Panc1 (cell line): ENCODE measurements around the gene ZNF444. TPM values are rescaled to one million over a fixed set of nuclear protein-coding genes. Genes with fewer than 3 reads are reported as not detected.

ENCODE experiments used
- ATAC-seq: fragments of 200-7000 bp; cut with Tn5 transposase; 2 replicates; pipeline ENCODE4 v1.9.1; 2020; ENCODE audit warnings: mild to moderate bottlenecking, moderate library complexity
- BruUV-seq: library from RNA; stranded (reverse); fragments of 400-500 nt; replicated peaks from 2 replicates; lab custom pipeline; 2021; lab: Mats Ljungman, UMichigan
- CTCF ChIA-PET: fragments of 300-600 bp; sonication (Branson Sonifier 250); formaldehyde crosslinking; loops from one replicate; lab custom pipeline; 2022; ENCODE audit warnings: antibody characterized with exemption; lab: Charles Lee
- POLR2A ChIA-PET: fragments of 300-600 bp; sonication (Branson Sonifier 250); formaldehyde crosslinking; loops from one replicate; lab custom pipeline; 2022; ENCODE audit warnings: antibody characterized with exemption; lab: Charles Lee
- DNase-seq: peaks from one replicate; pipeline ENCODE4 v3.0.0-alpha.2; 2010; ENCODE audit warnings: low read depth, low spot score
- H3K27ac ChIP-seq: 2 replicates; pipeline ENCODE4 v1.5.1; 2011; ENCODE audit warnings: mild to moderate bottlenecking, low read length, inconsistent platforms
- H3K27me3 ChIP-seq: fragments of 200-500 bp; sonication (Bioruptor generic); 2 replicates; pipeline ENCODE4 v1.6.0; 2014; ENCODE audit warnings: low read length, inconsistent platforms; ENCODE audit not compliant: control insufficient read depth, insufficient read depth
- H3K36me3 ChIP-seq: fragments of 200-500 bp; sonication (Bioruptor generic); 2 replicates; pipeline ENCODE4 v1.5.1; 2014; ENCODE audit warnings: inconsistent platforms, mild to moderate bottlenecking, low read length, moderate library complexity; ENCODE audit not compliant: control insufficient read depth, insufficient read depth
- H3K4me1 ChIP-seq: 2 replicates; pipeline ENCODE4 v1.5.1; 2011; ENCODE audit warnings: inconsistent platforms, mild to moderate bottlenecking, low read length, moderate library complexity; ENCODE audit not compliant: control insufficient read depth, insufficient read depth
- H3K4me3 ChIP-seq, 2 experiments: 2 replicates each; pipeline ENCODE4 v1.5.1; 2011 to 2012; ENCODE audit warnings: low read depth in 2 of 2, low read length in 2 of 2, mild to moderate bottlenecking in 2 of 2, inconsistent platforms in 1 of 2, moderate library complexity in 1 of 2
- H3K9me3 ChIP-seq: fragments of 200-500 bp; sonication (Bioruptor generic); 2 replicates; pipeline ENCODE4 v1.5.1; 2014; ENCODE audit warnings: low read depth, mild to moderate bottlenecking, inconsistent platforms, low read length, moderate library complexity; ENCODE audit not compliant: control insufficient read depth, insufficient read depth
- CTCF ChIP-seq: fragments of 450-650 bp; IDR thresholded peaks from 2 replicates; pipeline ENCODE4 v1.5.1; 2017; ENCODE audit warnings: mild to moderate bottlenecking
- POLR2AphosphoS5 ChIP-seq: IDR thresholded peaks from 2 replicates; pipeline ENCODE4 v1.6.1; 2012; ENCODE audit warnings: mild to moderate bottlenecking, low read depth, low read length, moderate library complexity
- REST ChIP-seq, 2 experiments: IDR thresholded peaks; 2 replicates each; pipeline ENCODE4 v1.6.1; 2011 to 2012; ENCODE audit warnings: low read depth in 2 of 2, control low read depth in 1 of 2, low read length in 1 of 2, mild to moderate bottlenecking in 1 of 2, moderate library complexity in 1 of 2; ENCODE audit not compliant: insufficient read depth in 1 of 2
- SIN3A ChIP-seq: IDR thresholded peaks from 2 replicates; pipeline ENCODE4 v1.6.1; 2012; ENCODE audit warnings: low read depth, mild to moderate bottlenecking, low read length, moderate library complexity, borderline replicate concordance; ENCODE audit not compliant: insufficient read depth
- TCF7L2 ChIP-seq: IDR thresholded peaks from 2 replicates; pipeline ENCODE4 v1.6.1; 2011; ENCODE audit warnings: mild to moderate bottlenecking, low read depth, low read length, inconsistent platforms
- in situ Hi-C: cut with HindIII; loops from 2 replicates; pipeline ENCODE4 v1.10.0; 2016; ENCODE audit warnings: low sequenced_read_pairs, low pct_unique_long_range_greater_than_20kb
- intact Hi-C: fragments of 100-400 bp; cut with micrococcal nuclease; formaldehyde crosslinking; loops from one replicate; pipeline ENCODE4 v1.10.0; 2022; ENCODE audit not compliant: unreplicated experiment
- total RNA-seq: library from RNA; stranded (reverse); gene quantifications from one replicate; pipeline ENCODE4 v1.2.1, GENCODE V29; 2021; ENCODE audit not compliant: unreplicated experiment

ZNF444 gene
- total RNA-seq, 1 experiment from 2014 or later, result 81.5 TPM

- CTCF ChIA-PET, result no interaction called here
- Histone ChIP-seq H3K4me1 (peaks cover 93% of the 10 kb centered on the region), H3K27me3 (no peaks in the 10 kb centered on the region), H3K9me3 (no peaks in the 10 kb centered on the region), H3K27ac (peak overlapping the region; percentile 87), H3K36me3 (no peaks in the 10 kb centered on the region), H3K4me3 (no peak overlapping the region)
- POLR2A ChIA-PET, result no interaction called here
- in situ Hi-C loops (no loop called here), intact Hi-C loops (no loop called here)
- TF ChIP-seq TCF7L2, result no peak
- TF ChIP-seq POLR2AphosphoS5, result no peak
- TF ChIP-seq CTCF, result no peak
- ATAC-seq, result no peak
- DNase-seq, result no peak
- no TSS peak for BruUV-seq
These were observed 26.3 kb upstream of the ZNF444 start for GRCh38 chr19:56114778-56115110.

DNA sequence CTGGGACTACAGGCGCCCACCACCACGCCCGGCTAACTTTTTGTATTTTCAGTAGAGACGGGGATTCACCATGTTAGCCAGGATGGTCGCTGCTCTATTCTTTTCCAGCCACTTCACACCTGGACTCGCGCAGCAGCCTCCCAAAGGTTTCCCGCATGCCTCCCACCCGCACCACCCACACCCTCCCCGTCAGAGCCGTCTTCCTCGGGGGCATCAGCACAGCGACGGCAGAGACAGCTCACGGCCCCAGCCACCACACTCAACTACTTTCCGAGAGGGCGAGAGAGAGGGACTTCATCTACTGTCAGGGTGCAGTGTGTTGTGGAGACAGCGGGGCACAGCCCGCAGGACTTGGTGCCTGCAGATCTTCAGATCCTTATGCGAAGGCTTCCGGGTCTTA is 25.6 kb upstream of the ZNF444 start:
- BruUV-seq, result no TSS peak
- POLR2A ChIA-PET, result no interaction called here
- DNase-seq (no peak), ATAC-seq (no peak)
- H3K36me3 ChIP-seq, result no peaks in the 10 kb centered on the region
- H3K27me3 ChIP-seq, result no peaks in the 10 kb centered on the region
- no peak overlapping the region for H3K4me3 ChIP-seq
- in situ Hi-C loops (no loop called here), intact Hi-C loops (no loop called here)
- no peaks in the 10 kb centered on the region for H3K9me3 ChIP-seq
- CTCF ChIA-PET, result no interaction called here
- peaks cover 86% of the 10 kb centered on the region for H3K4me1 ChIP-seq
- peak overlapping the region; percentile 87 for H3K27ac ChIP-seq
- TF ChIP-seq SIN3A, result no peak
- no peak for TF ChIP-seq POLR2AphosphoS5
- TF ChIP-seq REST (IDR thresholded peaks at IDR 0.05; ENCODE audit: insufficient read depth in 1 of 2, low read depth in 2 of 2, low read length in 1 of 2), result no peak
- TF ChIP-seq TCF7L2, result no peak
- no peak for TF ChIP-seq CTCF
